Stimulated activated CD8-positive, alpha-beta memory T cell treated with anti-CD3 and anti-CD28 coated beads, Interleukin-7, amount 100 ng/mL, for 24 hours (primary cell): ENCODE measurements around the gene TRIO.

Source experiments
- DNase-seq: peaks from one replicate; pipeline ENCODE4 v3.0.0-alpha.2; 2020; ENCODE audit warnings: low read depth

TRIO gene

DNA sequence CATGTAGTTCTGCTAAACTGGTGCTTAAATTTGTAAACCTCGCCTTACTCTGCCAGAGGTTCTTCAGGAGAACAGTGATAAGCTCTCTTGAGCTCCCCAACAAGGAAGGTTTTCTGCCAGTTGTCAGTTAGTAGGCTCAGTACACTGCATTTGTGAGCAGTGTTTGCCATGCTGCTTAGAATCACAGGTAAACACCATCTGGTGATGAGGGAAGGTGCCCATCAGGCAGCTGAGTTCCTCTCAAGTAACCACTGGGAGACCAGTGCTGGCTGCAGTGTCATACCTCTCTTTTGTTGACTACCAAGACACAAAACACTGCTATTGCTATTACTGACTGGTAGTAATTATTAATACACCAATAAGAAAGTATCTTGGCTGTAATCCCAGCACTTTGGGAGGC is 252.3 kb downstream of the TRIO start:
- no peak for DNase-seq

DNA sequence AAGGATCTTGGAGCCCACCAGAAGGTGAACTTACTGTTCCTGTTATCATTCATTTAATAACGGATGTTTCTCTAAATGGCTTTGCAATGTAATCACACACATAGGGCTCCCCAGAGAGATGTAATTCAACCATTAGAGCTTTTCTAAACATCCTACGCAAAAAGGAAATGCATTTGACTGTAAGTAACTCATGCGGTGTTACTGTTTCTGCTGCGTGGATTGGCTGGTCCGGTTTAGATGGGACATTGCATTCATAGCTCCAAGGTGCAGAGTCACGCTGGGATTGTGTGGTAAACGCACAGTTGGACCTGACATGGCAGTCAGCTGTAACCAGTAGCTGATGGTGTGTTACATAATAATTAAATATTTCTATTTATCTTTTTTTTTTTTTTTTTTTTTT is 252.9 kb downstream of the TRIO start:
- DNase-seq, result no peak

DNA sequence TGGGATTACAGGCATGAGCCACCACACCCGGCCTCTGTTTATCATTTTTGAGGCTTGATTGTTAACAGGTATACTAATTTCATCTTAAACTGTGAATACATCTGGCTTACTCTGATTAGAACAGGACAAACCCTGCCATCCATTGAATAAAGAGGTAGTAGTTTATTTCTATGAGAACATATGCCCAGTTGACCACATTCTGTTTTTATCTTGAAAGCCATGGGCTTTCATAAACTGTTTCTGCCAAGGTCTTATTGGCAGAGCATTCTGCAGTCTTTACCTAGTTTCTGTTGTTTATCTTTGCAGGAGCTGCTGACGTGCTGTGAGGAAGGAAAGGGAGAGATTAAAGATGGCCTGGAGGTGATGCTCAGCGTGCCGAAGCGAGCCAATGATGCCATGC is 253.6 kb downstream of the TRIO start:
- DNase-seq, result no peak

DNA sequence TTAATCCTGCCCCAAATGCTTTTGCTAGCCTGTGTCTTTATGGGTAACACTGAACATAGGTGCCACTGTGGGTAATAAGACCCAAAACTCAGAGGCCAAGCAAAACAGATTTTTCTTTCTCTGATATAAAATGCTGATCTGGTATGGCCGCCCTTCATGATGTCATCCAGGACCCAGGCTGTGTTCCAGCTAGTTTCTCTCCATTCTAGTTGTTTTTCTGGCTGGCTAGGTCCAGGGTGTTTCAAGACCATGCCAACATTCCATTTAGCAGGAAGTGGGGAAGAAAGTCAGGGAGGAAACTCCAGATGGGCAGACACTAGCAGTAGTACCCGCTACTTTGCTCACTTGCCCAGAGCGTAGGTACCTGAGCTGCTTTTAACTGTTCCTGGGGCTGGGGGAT is 254.6 kb downstream of the TRIO start:
- DNase-seq, result no peak

GRCh38 chr5:14399054-14399692 is 256.0 kb downstream of the TRIO start:
- no peak for DNase-seq

- no peak for DNase-seq
Observed at GRCh38 chr5:14400085-14400484, 256.9 kb downstream of the TRIO start.

- no peak for DNase-seq
Observed at GRCh38 chr5:14400611-14401010, 257.5 kb downstream of the TRIO start.

GRCh38 chr5:14401639-14402038 is 258.5 kb downstream of the TRIO start:
- no peak for DNase-seq

DNA sequence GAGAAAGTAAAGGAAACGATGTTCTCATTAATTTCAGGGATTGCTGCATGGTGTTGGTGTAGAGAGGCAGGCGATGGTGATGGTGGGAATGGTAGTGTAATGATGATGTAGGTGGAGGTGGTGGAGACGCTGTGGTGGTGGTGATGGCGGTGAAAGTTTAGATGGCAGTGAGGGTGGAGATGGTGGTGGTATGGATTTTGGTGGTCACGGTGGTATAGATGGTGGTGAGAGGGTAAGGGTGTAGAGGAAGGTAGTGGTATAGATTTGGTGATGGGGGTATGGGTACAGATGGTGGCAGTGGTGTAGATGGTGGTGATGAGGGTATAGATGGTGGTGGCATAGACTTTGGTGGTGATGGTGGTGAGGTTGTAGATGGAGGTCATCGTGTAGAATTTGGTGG is 259.3 kb downstream of the TRIO start:
- no peak for DNase-seq

DNA sequence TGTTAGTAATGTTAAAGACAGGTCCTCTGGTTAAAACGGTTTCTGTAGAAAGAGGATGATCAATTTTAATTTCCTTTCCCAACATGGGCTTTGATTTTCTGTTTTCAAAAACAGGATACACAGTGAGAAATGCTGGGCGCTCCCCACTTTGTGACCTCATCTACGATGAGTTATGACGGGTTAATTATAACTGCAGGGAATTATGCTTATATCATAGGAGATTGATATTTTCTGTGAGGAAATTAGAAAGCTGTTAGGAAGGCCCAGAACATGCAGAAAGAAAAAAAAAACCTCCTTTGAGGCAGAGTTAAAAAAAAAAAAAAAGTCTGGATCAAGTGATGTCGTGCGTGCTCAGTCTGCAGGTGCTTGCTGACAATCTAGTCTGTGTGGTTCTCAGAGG is 261.6 kb downstream of the TRIO start:
- DNase-seq, result no peak

DNA sequence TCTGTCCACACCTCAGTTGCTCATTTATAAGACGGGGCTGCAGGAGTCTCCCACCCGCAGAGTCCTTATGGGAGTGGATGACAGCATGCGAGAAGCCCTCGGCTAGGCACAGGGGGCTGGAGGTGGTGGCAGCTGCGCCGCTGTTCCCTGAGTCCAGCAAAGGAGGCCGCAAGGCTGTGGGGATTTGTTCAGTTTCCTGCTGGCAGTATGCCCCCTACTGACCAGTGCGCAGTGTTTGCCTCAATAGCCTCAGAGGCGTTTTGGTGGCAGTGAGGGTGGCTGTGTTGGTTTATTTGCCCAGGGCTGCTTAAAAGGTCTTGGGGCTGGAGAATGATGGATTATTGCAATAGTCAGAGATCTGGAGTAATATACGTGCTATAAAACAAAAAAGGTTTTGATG is 262.1 kb downstream of the TRIO start:
- DNase-seq, result no peak

- DNase-seq, result no peak
Observed at GRCh38 chr5:14405706-14406553, 262.8 kb downstream of the TRIO start.

- DNase-seq, result no peak
Observed at GRCh38 chr5:14406554-14406849, 263.4 kb downstream of the TRIO start.

DNA sequence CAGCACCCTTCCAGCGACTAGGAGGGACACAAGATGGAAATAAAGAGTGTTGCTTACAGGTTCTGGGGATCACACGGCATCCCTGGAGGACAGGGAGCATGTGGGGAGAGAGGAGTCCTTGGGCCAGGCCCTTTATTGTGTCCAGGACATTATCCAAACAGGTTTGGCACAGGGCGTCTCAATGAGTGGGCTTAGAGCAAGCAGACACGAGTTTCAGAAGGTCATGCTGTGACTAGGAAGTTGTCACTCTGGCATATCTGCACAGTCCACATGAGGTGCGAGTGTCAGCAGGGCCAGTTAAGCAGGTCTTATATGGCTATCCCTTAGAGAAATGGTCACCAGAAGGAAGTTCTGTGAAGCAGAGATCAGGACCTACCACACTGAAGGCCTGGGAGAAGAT is 263.9 kb downstream of the TRIO start:
- DNase-seq, result no peak

- no peak for DNase-seq
Observed at GRCh38 chr5:14407746-14408175, 264.6 kb downstream of the TRIO start.

GRCh38 chr5:14408969-14409586 is 265.9 kb downstream of the TRIO start:
- no peak for DNase-seq

GRCh38 chr5:14410068-14410393 is 266.9 kb downstream of the TRIO start:
- no peak for DNase-seq

- no peak for DNase-seq
Observed at GRCh38 chr5:14410394-14411201, 267.5 kb downstream of the TRIO start.

- no peak for DNase-seq
Observed at GRCh38 chr5:14411216-14411615, 268.1 kb downstream of the TRIO start.

DNA sequence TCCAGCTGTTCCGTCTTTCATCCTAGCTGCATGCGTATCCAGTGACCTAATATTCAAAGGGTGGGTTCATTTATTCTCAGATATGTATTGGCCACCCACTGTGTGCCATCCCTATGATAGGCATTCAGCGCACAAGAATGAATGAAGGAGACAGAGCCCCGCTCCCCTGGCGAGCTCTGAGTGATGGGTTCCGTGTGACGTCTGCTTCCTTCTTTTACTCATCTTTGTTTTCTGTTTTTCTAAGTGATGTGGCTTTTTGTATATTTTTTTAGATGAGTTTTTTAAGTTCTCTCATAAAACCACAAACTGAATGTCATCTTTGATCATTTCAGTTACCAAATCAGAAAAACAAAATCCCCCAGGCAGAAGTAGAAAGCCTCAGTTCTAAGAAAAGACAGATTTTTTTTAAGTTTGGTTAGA is 270.2 kb downstream of the TRIO start:
- DNase-seq, result no peak

DNA sequence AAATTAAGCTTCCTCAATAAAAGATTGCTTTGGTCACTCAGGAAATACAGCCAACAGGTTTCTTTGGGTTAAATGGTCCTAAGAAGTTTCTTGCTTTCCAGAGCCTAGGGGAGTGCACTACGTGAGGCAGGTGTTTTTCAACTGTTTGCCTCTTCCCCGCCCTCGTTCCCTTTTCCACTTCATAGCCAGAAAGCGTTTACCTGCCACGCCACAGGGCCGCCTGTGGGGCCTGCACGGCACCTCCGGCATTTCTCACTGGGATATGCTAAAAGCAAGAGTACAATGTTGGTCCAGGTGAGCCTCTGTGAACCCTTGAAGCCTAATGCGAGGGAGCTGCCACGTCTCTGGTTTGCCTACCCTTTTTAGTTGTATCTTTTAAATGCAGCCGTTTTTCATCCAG is 270.9 kb downstream of the TRIO start:
- no peak for DNase-seq

GRCh38 chr5:14414656-14415023 is 271.5 kb downstream of the TRIO start:
- no peak for DNase-seq
